IMR-90 (cell line): ENCODE data around the gene HTATSF1. TPM values are rescaled to one million over a fixed set of nuclear protein-coding genes. Genes with fewer than 3 reads are reported as not detected.

Source experiments
- ATAC-seq: fragments of 200-7000 bp; cut with Tn5 transposase; 2 replicates; pipeline ENCODE4 v1.9.1; 2020; ENCODE audit warnings: low read depth, mild to moderate bottlenecking, moderate library complexity
- BruUV-seq: library from RNA; stranded (reverse); fragments of 400-500 nt; replicated peaks from 2 replicates; lab custom pipeline; 2021; lab: Mats Ljungman, UMichigan
- CTCF ChIA-PET: fragments of 300-600 bp; formaldehyde crosslinking; extraction: SDS; loops from one replicate; lab custom pipeline; 2021; ENCODE audit warnings: antibody characterized with exemption; lab: Yijun Ruan, JAX
- POLR2A ChIA-PET: fragments of 300-600 bp; sonication (Branson Sonifier 250); formaldehyde crosslinking; loops from one replicate; lab custom pipeline; 2022; ENCODE audit warnings: antibody characterized with exemption; ENCODE audit not compliant: unreplicated experiment; lab: Charles Lee
- DNase-seq: peaks from one replicate; pipeline ENCODE4 v3.0.0; 2013
- H2AFZ ChIP-seq: replicated peaks from 2 replicates; pipeline ENCODE3; 2013; ENCODE audit warnings: low read length, mild to moderate bottlenecking; ENCODE audit not compliant: poor library complexity
- H2AK5ac ChIP-seq: 2 replicates; pipeline ENCODE4 v1.6.1; 2013; ENCODE audit warnings: low read depth, low read length, inconsistent platforms
- H2AK9ac ChIP-seq: replicated peaks from 2 replicates; pipeline ENCODE3; 2013; ENCODE audit warnings: mild to moderate bottlenecking, low read depth, low read length, moderate library complexity; ENCODE audit not compliant: poor library complexity
- H2BK120ac ChIP-seq: 2 replicates; pipeline ENCODE4 v1.6.1; 2013; ENCODE audit warnings: low read depth, low read length, inconsistent platforms
- H2BK15ac ChIP-seq: 3 replicates; pipeline ENCODE4 v1.6.1; 2013; ENCODE audit warnings: low read depth, low read length, inconsistent platforms
- H2BK20ac ChIP-seq: 2 replicates; pipeline ENCODE4 v1.6.1; 2013; ENCODE audit warnings: low read depth, mild to moderate bottlenecking, inconsistent platforms, low read length, moderate library complexity
- H2BK5ac ChIP-seq: 2 replicates; pipeline ENCODE4 v1.6.1; 2013; ENCODE audit warnings: mild to moderate bottlenecking, low read depth, low read length, inconsistent platforms; ENCODE audit not compliant: poor library complexity, severe bottlenecking
- H3K14ac ChIP-seq: replicated peaks from 2 replicates; pipeline ENCODE4 v1.6.1; 2013; ENCODE audit warnings: low read depth, low read length, inconsistent platforms
- H3K18ac ChIP-seq: 2 replicates; pipeline ENCODE4 v1.6.1; 2013; ENCODE audit warnings: low read depth, low read length, control low read depth
- H3K23ac ChIP-seq: 2 replicates; pipeline ENCODE4 v1.6.1; 2013; ENCODE audit warnings: low read depth, low read length, inconsistent platforms
- H3K27ac ChIP-seq: 2 replicates; pipeline ENCODE4 v1.5.1; 2013; ENCODE audit warnings: mild to moderate bottlenecking, control low read depth, low read length; ENCODE audit not compliant: insufficient read depth
- H3K27me3 ChIP-seq: 2 replicates; pipeline ENCODE4 v1.6.1; 2013; ENCODE audit warnings: low read length; ENCODE audit not compliant: control insufficient read depth, insufficient read depth
- H3K36me3 ChIP-seq: 2 replicates; pipeline ENCODE4 v1.6.1; 2013; ENCODE audit warnings: low read length, mixed read lengths; ENCODE audit not compliant: control insufficient read depth, insufficient read depth
- H3K4ac ChIP-seq: 2 replicates; pipeline ENCODE4 v1.6.1; 2013; ENCODE audit warnings: low read depth, low read length, inconsistent platforms
- H3K4me1 ChIP-seq: 2 replicates; pipeline ENCODE4 v1.6.1; 2013; ENCODE audit warnings: low read length, mixed read lengths; ENCODE audit not compliant: control insufficient read depth, insufficient read depth
- H3K4me2 ChIP-seq: 2 replicates; pipeline ENCODE4 v1.6.1; 2013; ENCODE audit warnings: low read depth, mild to moderate bottlenecking, control low read depth, low read length, moderate library complexity
- H3K4me3 ChIP-seq: 2 replicates; pipeline ENCODE4 v1.5.1; 2013; ENCODE audit warnings: low read depth, mild to moderate bottlenecking, control low read depth, low read length, moderate library complexity; ENCODE audit not compliant: insufficient read depth
- H3K56ac ChIP-seq: 2 replicates; pipeline ENCODE4 v1.6.1; 2013; ENCODE audit warnings: low read length, inconsistent platforms; ENCODE audit not compliant: insufficient read depth; ENCODE audit errors: extremely low read depth
- H3K79me1 ChIP-seq, 2 experiments: 2 replicates each; pipeline ENCODE4 v1.6.1; 2013; ENCODE audit warnings: low read length in 2 of 2, inconsistent platforms in 1 of 2, low read depth in 1 of 2
- H3K9ac ChIP-seq: 2 replicates; pipeline ENCODE4 v1.6.1; 2013; ENCODE audit warnings: low read depth, low read length, control low read depth
- H3K9me1 ChIP-seq: 2 replicates; pipeline ENCODE4 v1.6.1; 2013; ENCODE audit warnings: low read length, inconsistent platforms; ENCODE audit not compliant: insufficient read depth
- H3K9me3 ChIP-seq: 2 replicates; pipeline ENCODE4 v1.6.1; 2013; ENCODE audit warnings: low read length; ENCODE audit not compliant: control insufficient read depth, insufficient read depth
- H4K20me1 ChIP-seq: 2 replicates; pipeline ENCODE4 v1.6.1; 2013; ENCODE audit warnings: low read length, inconsistent platforms; ENCODE audit not compliant: insufficient read depth
- H4K5ac ChIP-seq: 2 replicates; pipeline ENCODE4 v1.6.1; 2013; ENCODE audit warnings: mild to moderate bottlenecking, low read depth, low read length, control low read depth
- H4K8ac ChIP-seq, 2 experiments: 2 replicates each; pipeline ENCODE4 v1.6.1; 2013; ENCODE audit warnings: low read depth in 2 of 2, low read length in 2 of 2, control low read depth in 1 of 2, inconsistent platforms in 1 of 2
- H4K91ac ChIP-seq: 2 replicates; pipeline ENCODE4 v1.6.1; 2013; ENCODE audit warnings: low read depth, low read length, inconsistent platforms; ENCODE audit not compliant: insufficient read depth
- BHLHE40 ChIP-seq: fragments of 150-350 bp; IDR thresholded peaks from 2 replicates; pipeline ENCODE4 v1.6.1; 2016; ENCODE audit warnings: mild to moderate bottlenecking, low read depth, low read length
- CEBPB ChIP-seq: IDR thresholded peaks from 2 replicates; pipeline ENCODE4 v1.6.1; 2012; ENCODE audit warnings: low read depth, low read length, improper control_type of control experiment
- CHD1 ChIP-seq: IDR thresholded peaks from 2 replicates; pipeline ENCODE4 v1.6.1; 2012; ENCODE audit warnings: low read depth, low read length, improper control_type of control experiment
- CTCF ChIP-seq: conservative IDR thresholded peaks from 2 replicates; pipeline ENCODE4 v1.5.1; 2012; ENCODE audit warnings: mild to moderate bottlenecking, low read depth, low read length, improper control_type of control experiment
- ELK1 ChIP-seq: fragments of 150-350 bp; IDR thresholded peaks from 2 replicates; pipeline ENCODE4 v1.6.1; 2016; ENCODE audit warnings: low read depth, mild to moderate bottlenecking, low read length, moderate library complexity, borderline replicate concordance
- FOS ChIP-seq: fragments of 150-350 bp; IDR thresholded peaks from 2 replicates; pipeline ENCODE4 v1.6.1; 2016; ENCODE audit warnings: low read depth, low read length
- MAFK ChIP-seq: IDR thresholded peaks from 2 replicates; pipeline ENCODE4 v1.6.1; 2012; ENCODE audit warnings: low read depth, low read length, improper control_type of control experiment
- MAZ ChIP-seq: IDR thresholded peaks from 2 replicates; pipeline ENCODE4 v1.6.1; 2012; ENCODE audit warnings: low read depth, mild to moderate bottlenecking, low read length, improper control_type of control experiment, moderate library complexity, borderline replicate concordance
- MXI1 ChIP-seq: IDR thresholded peaks from 2 replicates; pipeline ENCODE4 v1.6.1; 2012; ENCODE audit warnings: low read depth, mild to moderate bottlenecking, low read length, moderate library complexity, borderline replicate concordance
- NFE2L2 ChIP-seq: fragments of 150-350 bp; IDR thresholded peaks from 2 replicates; pipeline ENCODE4 v1.6.1; 2016; ENCODE audit warnings: low read depth, mild to moderate bottlenecking, low read length
- POLR2A ChIP-seq: IDR thresholded peaks from 2 replicates; pipeline ENCODE4 v1.6.1; 2012; ENCODE audit warnings: mild to moderate bottlenecking, low read depth, low read length
- RAD21 ChIP-seq: IDR thresholded peaks from 2 replicates; pipeline ENCODE4 v1.6.1; 2012; ENCODE audit warnings: low read length, improper control_type of control experiment
- RCOR1 ChIP-seq: IDR thresholded peaks from 2 replicates; pipeline ENCODE4 v1.6.1; 2012; ENCODE audit warnings: mild to moderate bottlenecking, low read length, improper control_type of control experiment; ENCODE audit not compliant: insufficient replicate concordance
- RFX5 ChIP-seq: IDR thresholded peaks from 2 replicates; pipeline ENCODE4 v1.8.0; 2012; ENCODE audit warnings: low read depth, mild to moderate bottlenecking, low read length, moderate library complexity
- SMC3 ChIP-seq: fragments of 150-350 bp; IDR thresholded peaks from 2 replicates; pipeline ENCODE4 v1.6.1; 2016; ENCODE audit warnings: low read depth, mild to moderate bottlenecking, antibody characterized with exemption, low read length, moderate library complexity
- USF2 ChIP-seq: fragments of 150-350 bp; IDR thresholded peaks from 2 replicates; pipeline ENCODE4 v1.6.1; 2017; ENCODE audit warnings: mild to moderate bottlenecking, antibody characterized with exemption, low read length, low read depth
- WGBS, 2 experiments: methylation state at CpG; one replicate each; pipeline versions ENCODE4 v1.1.5 to v1.1.7; 2013; ENCODE audit warnings: missing lambda C conversion rate in 2 of 2; ENCODE audit not compliant: insufficient read length in 1 of 2; ENCODE audit errors: extremely low coverage in 2 of 2; 5-methylcytosine and 5-hydroxymethylcytosine counted together
- dilution Hi-C: fragments of 300-500 bp; cut with HindIII; formaldehyde crosslinking; loops from one replicate; pipeline ENCODE4 v1.14.3; 2018; ENCODE audit warnings: low sequenced_read_pairs; ENCODE audit not compliant: unreplicated experiment
- in situ Hi-C: fragments of 300-500 bp; cut with MboI; formaldehyde crosslinking; loops from 3 replicates; pipeline ENCODE4 v1.14.3; 2019; ENCODE audit warnings: low sequenced_read_pairs, inconsistent platforms, mixed read lengths
- intact Hi-C: fragments of 100-400 bp; cut with micrococcal nuclease; formaldehyde crosslinking; loops from 2 replicates; pipeline ENCODE4 v1.10.0; 2022
- polyA plus RNA-seq, 3 experiments: library from polyadenylated mRNA; depleted of rRNA; stranded (reverse); fragments of >200 nt; gene quantifications; 2 replicates each; pipeline ENCODE4 v1.2.3, GENCODE V29; 2012; ENCODE audit warnings: low replicate concordance in 1 of 3
- total RNA-seq: library from RNA; depleted of rRNA; stranded (reverse); fragments of >200 nt; gene quantifications from 2 replicates; pipeline ENCODE4 v1.2.3, GENCODE V29; 2012

HTATSF1 gene
- total and polyA plus RNA-seq, 2 of the 4 experiments (the other 2 are of a cell fraction), result 6.8 to 19.0 TPM

GRCh38 chrX:136529795-136530194 is 32.4 kb downstream of the HTATSF1 start:
- Histone ChIP-seq H3K23ac (no peak overlapping the region), H3K79me1 (no peaks in the 10 kb centered on the region), H3K4me1 (no peaks in the 10 kb centered on the region), H4K8ac (no peak overlapping the region), H3K9me3 (no peaks in the 10 kb centered on the region), H2BK120ac (no peak overlapping the region), H3K14ac (no peak overlapping the region), H3K36me3 (no peaks in the 10 kb centered on the region), H3K4me2 (no peak overlapping the region), H4K91ac (no peak overlapping the region), H3K27me3 (peaks cover 2% of the 10 kb centered on the region), H4K5ac (no peak overlapping the region), H3K9me1 (no peaks in the 10 kb centered on the region), H3K9ac (no peak overlapping the region), H3K27ac (no peak overlapping the region), H2BK15ac (no peak overlapping the region), H2AFZ (no peak overlapping the region), H3K4ac (no peak overlapping the region), H2AK9ac (no peak overlapping the region), H2BK5ac (no peak overlapping the region), H3K56ac (no peak overlapping the region), H3K18ac (no peak overlapping the region), H2AK5ac (no peak overlapping the region), H2BK20ac (no peak overlapping the region), H4K20me1 (no peaks in the 10 kb centered on the region), H3K4me3 (no peak overlapping the region)
- ChIA-PET CTCF (no interaction called here), POLR2A (no interaction called here)
- ATAC-seq, result no peak
- no CpG with 5 or more reads among the region's 2 CpGs for WGBS, 2 experiments
- no TSS peak for BruUV-seq
- in situ Hi-C loops, result no loop called here
- TF ChIP-seq FOS, result no peak
- no peak for TF ChIP-seq CHD1
- TF ChIP-seq RCOR1, result no peak
- no peak for TF ChIP-seq RAD21
- TF ChIP-seq NFE2L2, result no peak
- TF ChIP-seq ELK1, result no peak
- TF ChIP-seq BHLHE40, result no peak
- no peak for TF ChIP-seq USF2
- TF ChIP-seq RFX5, result no peak
- no peak for TF ChIP-seq SMC3
- no peak for TF ChIP-seq MXI1
- TF ChIP-seq POLR2A, result no peak
- no peak for TF ChIP-seq MAFK
- TF ChIP-seq CEBPB, result no peak
- TF ChIP-seq MAZ, result no peak
- no peak for TF ChIP-seq CTCF
- intact Hi-C loops, result no loop called here
- DNase-seq, result no peak
- dilution Hi-C loops, result no loop called here
